ENCODE results near the gene LIPT2.
A peak's percentile ranks its signal among the peaks of the same experiment; 100 is the strongest.

Gene LIPT2

DNA sequence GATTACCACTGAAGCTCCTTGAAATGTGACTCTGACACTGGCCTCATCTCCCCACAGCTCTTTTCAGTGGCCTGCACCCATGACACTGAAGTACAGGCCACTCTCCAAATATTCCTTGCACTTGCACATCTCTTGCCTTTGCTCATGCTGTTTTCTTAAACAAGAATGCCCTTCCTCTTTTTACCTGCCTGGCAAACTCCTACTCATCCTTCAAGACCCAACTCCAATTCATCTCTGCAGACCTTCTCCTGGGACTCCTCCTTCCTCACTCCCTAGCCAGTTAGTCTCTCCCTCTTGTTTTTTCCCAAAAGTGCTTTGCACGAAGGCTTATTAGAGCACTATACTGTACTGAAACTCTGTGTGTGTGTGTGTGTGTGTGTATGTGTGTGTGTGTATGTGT, 28.8 kb downstream of the LIPT2 start:
- DNase-seq (ENCODE audit: low read depth), result no peak

DNA sequence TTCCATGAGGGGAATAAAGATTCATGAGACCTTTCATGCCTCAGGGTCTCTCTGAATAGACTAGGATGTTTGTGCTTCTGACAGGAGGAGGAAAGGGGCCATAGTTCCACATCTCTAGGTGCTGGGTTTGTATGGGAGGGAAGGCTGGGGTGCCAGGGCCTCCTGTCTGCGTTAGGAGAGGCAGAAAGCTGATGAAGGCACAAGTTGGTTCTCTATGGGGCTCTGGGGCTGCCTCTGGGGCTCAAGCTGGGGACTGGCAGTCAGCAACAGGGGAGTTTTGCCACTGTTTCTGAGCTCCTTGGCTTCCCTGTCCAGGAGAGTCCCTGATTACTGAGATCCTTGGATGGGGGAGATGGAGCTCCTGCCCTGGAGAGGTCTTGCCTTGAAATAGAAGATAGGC, 30.3 kb downstream of the LIPT2 start:
- DNase-seq (ENCODE audit: low read depth), result no peak

DNA sequence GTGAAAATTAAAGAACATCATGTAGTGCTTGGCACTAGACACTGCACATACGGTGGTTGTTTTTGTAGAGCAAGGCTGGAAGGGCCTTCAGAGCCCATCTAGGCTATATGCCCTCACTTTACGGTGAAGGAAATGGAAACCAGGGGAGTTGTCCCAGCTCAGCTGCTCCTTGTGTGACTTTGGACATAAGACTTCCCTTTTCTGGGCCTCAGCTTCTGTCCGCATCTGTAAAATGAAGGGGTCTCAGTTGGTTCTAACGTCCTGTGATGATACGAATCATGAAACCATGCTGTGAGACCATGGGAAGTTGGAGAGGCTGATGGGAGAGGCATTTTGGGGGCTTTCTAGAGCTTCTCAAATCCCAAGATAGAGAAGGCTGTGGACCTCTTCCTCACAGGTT, 30.9 kb downstream of the LIPT2 start:
- DNase-seq (ENCODE audit: low read depth), result no peak

DNA sequence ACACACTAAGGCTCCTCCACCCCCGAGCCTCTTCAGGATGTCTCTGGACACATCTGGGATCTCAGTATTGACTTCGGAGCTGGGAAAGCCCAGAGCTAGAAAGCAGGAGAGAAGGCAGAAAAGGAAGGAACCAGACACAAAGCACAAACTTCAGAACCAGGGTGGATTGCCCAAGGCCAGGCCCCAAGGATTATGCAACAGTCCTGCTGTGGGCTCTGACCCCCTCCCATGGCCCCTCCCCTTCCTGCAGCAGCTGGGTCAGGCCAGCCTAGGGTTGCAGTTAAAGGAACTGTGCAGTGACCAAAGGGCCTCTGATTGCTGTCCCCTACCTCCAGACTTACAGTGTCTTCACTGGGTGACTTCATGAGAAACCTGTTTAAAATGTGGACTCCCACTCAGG, 31.5 kb downstream of the LIPT2 start:
- no peak for DNase-seq (ENCODE audit: low read depth)

DNA sequence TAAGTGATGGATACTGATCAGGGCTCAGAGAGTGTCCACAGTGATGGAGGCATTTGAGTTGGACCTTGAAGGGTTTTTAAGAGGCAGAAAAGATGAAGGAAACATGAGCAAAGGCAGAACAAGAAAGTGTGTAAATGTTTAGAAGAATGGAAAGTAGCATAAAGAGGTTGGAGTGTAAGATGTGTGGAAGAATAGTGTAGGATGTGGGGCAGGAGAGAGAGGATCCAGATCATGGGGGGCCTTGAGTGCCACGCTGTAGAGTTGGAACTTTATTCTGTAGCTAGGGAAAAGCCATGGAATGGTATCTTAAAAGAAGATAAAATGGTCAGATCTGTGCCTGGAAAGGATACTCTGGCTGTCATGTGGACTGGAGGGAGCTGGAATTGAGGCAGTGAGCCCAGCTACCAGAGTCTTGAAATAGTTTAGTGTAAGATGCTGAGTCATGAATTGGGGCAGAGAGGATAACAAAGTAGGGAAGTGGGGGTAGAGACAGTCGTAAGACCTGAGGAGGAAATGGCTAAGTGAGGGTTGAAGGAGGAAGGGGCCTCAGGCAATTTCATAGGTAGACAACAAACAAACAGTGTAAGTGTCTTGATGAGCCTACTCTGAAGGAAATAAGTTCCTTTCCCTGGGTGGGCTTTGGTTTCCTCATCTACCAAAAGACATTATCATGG, 32.9 kb downstream of the LIPT2 start:
- no peak for DNase-seq (ENCODE audit: low read depth)

DNA sequence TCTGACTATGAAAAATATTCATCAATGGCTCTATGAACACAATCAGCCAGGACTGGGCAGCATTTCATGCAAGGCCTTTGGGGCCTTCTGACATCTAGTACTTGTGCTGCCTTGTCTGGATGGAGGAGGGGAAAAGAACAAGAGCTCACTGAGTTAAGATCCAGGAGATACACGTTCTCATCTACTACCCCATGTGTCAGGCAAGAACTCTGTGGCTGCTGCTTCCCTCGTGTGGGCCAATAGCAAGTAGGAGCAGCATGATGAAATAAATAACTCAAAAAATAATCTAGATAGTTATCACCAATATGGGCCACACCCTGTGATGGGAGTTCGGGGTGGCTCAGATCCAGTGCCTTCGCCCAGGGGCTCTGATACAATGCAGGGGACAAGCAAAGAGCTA, 33.5 kb downstream of the LIPT2 start:
- DNase-seq (ENCODE audit: low read depth), result no peak

DNA sequence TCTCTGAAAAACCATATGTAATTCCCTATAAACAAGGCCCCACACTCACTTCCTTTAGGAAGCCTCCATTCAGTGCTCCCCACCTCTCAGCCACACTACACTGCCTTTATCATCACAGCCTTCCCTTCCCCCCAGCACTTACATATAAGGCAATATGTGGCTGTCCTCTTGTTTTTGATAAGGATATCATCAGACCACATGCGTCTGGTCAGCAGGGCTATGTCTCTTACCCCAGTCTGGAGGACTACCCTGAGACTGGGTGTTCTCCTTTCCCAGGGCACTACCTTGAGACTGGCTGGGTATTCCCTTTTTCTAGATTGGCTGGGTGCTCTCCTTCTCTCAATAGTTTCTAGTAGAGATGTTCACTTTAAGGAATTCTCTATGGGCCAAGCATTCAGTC, 33.9 kb downstream of the LIPT2 start:
- DNase-seq (ENCODE audit: low read depth), result no peak

DNA sequence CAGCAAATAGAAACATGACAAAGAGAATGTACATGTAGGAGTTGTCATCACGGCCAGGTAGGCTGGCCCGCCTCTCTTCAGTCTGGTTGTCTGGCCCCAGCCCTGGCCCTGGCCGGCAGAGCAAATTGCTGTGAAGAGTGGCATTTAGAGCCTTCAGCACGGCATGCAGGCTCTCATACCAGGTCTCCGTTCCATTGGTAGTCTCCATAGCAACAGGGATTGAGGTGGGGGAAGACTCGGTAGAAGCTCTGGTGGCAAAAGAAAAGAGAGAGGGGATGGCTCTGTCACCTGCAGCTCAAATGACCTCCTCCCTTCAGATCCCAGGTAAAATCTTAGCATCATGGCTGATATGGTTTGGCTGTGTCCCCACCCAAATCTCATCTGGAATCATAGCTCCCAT, 36.2 kb downstream of the LIPT2 start:
- no peak for DNase-seq (ENCODE audit: low read depth)

DNA sequence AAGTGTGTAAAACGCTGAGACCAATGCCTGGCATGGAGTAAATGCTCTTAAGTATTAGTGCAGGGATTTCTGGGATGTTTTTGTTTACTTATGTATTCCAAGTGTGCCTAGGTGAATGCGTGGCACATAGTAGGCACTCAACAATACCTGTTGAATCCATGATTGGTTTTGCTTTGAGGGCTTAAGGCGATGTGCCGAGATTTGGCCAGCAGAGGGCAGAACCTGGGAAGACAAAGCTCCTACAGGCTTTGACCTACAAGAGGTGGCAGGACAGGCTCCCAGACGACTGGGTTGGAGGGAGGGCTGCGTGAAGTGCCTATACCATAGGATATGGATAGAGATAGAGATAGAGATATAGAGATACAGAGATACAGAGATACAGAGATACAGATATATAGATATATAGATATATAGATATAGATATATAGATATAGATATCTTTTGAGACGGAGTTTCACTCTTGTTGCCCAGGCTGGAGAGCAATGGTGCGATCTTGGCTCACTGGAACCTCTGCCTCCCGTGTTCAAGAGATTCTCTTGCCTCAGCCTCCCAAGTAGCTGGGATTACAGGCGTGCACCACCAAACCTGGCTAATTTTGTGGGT, 40.0 kb downstream of the LIPT2 start:
- DNase-seq (ENCODE audit: low read depth), result peak; percentile 38

DNA sequence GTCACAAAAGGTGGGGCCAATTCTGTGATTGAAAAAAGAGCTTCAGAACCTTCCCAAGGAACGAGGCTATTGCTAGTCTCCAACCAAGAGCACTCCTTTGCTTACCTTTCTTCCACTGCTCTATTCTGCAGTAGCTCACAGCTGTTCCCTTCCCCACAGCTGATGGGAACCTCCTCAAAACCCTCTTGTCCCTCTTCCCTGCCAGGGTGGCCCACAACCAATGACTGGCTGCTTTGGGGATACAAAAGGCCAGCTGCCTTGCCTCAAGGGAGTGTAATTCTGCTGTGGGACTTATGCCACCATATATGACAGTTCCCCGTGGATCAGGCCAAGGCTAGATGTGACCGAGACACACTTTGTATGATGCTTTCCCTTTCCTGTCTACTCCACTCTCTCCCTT, 41.2 kb downstream of the LIPT2 start:
- no peak for DNase-seq (ENCODE audit: low read depth)

DNA sequence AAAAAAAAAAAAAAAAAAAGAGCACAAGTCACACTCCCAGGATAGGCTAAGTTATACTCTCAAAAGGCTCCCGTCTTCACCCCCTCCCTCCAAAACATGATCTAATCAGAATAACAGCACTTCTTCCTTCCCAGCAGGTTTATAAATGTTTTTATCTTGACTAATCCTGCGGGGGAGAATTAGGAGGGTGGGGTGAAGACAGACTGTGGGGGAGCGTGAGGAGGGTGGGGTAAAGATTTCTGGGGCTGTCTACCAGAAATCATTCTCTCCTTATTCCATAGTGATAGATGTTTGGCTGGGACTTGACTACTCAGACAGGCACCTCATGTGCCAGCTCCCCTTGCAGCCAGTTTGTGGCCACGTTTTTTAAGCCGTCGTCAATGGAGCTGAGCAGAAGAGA, 43.2 kb downstream of the LIPT2 start:
- DNase-seq (ENCODE audit: low read depth), result no peak

DNA sequence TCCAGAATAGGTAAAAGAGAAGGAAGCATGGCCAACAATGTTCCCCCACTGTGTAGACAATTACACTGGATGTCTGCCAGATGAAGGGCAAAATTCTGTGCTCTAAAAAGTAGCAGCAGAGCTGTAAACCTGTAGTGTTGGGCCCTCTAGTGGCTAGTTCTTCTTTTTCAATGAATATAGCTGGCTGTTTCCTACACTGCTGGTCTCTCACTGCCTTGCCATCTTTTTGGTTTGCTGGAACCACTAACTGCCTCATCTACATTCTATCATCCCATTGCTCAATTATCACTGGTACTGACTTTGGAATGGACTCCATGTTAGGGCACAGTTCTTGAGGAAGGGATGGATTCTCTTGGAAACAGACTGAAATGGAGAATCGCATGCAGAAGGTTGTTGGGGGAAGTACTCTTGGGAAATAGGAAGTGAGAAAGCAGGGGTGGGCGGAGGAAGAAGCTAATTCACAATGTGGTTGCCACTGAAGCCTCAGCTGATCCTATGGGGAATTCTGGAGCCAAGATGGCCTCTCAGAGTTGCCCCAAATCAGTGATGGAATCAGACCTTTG, 44.1 kb downstream of the LIPT2 start:
- DNase-seq (ENCODE audit: low read depth), result no peak

DNA sequence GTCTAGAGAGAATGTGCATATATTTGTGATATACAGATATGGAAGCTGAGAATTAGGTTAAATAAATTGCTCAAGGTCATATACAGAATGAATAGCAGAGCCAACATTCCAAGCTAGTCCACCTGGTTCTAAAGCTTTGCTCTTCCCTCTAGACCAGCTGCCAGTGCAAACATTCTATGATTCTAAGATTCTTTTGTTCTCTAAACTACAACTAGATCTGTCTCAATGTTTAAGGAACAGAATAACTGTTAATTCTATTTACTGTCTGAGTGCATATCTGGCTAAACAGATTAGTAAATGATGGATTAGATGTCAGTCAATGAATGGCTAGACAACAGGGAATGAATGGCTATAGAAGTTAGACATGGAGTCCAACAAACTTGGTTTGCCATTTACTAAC, 45.8 kb downstream of the LIPT2 start:
- DNase-seq (ENCODE audit: low read depth), result no peak

DNA sequence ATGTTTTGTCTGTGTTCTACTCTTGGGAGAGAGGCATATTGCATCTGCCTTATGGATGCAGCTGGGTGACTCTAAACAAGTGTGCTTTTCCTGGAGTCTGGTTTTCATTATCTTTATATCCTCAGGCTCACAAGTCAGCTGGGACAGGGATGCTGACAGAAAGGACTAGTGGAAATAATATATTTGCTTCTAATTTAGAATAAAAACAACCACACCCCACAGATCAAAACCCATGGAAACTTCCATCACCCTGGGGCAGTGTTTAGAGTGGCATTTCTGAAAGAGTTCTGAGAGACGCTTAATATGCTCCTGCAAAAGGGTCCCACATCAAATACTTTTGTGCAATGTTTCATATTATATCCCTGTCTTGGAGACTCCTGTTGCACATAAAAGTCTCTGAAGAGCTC, 47.0 kb downstream of the LIPT2 start:
- DNase-seq (ENCODE audit: low read depth), result no peak

DNA sequence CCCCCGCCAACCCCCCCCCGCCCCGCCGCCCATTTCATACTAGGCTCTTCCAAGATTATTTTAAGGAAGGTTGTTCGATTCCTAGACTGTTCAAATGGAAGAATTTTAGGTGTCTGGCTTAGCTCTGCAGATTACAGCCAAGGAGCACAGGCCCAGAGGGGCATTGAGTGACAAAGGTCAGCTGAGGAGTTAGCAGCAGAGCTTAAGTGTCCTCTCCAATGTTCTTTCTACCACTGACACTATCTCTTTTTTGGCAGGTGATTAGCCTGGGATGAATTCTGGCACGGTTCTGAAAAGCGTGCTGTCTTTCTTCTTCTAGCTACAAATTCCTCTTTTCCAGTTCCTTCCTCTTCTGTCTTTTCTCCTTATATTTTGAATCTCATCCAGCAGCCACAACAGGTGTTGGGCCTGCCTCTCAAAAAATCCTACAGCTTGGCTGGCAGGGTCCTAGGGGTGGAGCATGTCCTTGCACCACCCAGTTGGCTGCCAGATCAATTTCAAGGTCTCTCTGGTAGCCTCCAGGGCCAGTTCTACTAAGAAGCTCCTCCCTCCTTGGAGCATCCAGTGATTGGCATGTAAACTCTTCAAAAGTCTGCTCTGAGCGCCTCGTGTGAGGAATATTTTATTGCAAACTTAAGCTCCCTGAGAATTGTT, 49.2 kb downstream of the LIPT2 start:
- no peak for DNase-seq (ENCODE audit: low read depth)

DNA sequence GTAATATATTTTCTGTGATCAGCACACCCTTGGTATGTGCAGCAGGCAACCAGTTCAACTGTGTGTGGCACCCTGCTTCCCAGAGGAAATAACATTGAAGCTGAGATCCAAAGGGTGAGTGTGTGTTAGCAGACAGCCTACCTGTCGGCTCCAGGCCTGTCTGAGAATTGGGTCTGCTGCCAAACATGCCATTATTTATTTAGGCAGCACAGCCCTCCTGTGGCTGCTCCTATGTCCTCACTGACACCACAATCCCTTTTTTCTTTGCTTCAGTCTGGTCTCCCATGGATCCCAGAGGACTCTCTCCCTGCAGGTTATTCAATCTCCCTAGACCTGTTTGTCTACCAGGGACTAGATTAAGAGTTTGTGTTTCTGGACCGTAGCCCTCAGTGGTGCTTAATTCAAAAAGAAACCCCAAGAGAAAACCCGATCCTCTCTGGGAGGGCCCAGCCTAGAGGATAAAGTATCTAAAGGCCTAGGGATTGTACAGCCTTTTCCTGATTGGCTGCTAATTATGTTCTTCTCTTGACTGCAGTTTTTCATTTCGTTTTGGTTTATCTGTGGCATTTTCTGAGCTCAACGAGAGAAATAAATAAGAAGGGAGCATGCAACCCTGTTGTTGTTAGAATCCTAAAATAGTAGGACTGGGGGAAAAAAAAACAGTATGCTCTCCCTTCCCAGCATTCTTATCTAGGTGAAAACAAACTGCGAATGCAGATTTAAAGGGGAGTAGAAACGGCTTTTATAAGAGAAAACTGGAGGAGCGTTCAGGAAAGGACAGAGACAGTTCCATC, 50.3 kb downstream of the LIPT2 start:
- no peak for DNase-seq (ENCODE audit: low read depth)

DNA sequence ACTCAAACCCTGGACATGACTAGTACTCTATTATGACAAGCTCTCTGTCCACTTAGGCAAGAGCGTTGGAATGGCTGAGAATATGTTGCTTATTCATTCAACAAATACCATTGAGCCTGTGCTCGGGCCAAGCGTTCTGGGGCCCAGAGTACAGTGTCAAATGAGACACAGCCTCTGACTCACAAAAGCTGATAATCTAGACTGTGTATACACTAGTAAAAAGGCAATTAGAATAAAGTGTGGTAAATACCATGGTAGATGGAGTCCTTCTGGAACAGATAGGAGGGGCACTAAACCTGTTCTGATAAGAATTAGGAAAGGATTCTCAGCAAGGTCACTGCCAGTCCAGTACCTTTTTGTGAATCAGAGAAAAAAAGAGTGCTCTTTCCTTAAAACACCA, 50.9 kb downstream of the LIPT2 start:
- no peak for DNase-seq (ENCODE audit: low read depth)

Measured in activated gamma-delta T cell treated with anti-CD3 and anti-CD28 coated beads, Interleukin-2, amount 50 U/mL, for 16 hours (primary cell).